Endodermal cell (in vitro differentiated cells): ENCODE results near the gene NAE1. TPM values are rescaled to one million over a fixed set of nuclear protein-coding genes. Genes with fewer than 3 reads are reported as not detected.

Source experiments
- DNase-seq: peaks from one replicate; pipeline ENCODE4 v3.0.0-alpha.2; 2017
- H3K27ac ChIP-seq: 2 replicates; pipeline ENCODE4 v1.5.1; 2013; ENCODE audit warnings: mild to moderate bottlenecking, low read depth, low read length, moderate library complexity
- H3K27me3 ChIP-seq: 2 replicates; pipeline ENCODE4 v1.6.1; 2013; ENCODE audit warnings: mild to moderate bottlenecking, low read length, moderate library complexity; ENCODE audit not compliant: insufficient read depth, control insufficient read depth, poor library complexity, severe bottlenecking
- H3K36me3 ChIP-seq: 2 replicates; pipeline ENCODE4 v1.7.0; 2013; ENCODE audit warnings: mild to moderate bottlenecking, low read length, moderate library complexity; ENCODE audit not compliant: control insufficient read depth, insufficient read depth
- H3K4me1 ChIP-seq: one replicate; pipeline ENCODE4 v1.7.0; 2013; ENCODE audit warnings: low read length; ENCODE audit not compliant: control insufficient read depth, insufficient read depth
- H3K4me3 ChIP-seq: 2 replicates; pipeline ENCODE4 v1.5.1; 2013; ENCODE audit warnings: mild to moderate bottlenecking, low read length, moderate library complexity
- H3K9ac ChIP-seq: 2 replicates; pipeline ENCODE4 v1.6.1; 2013; ENCODE audit warnings: mild to moderate bottlenecking, low read length, moderate library complexity; ENCODE audit not compliant: poor library complexity, severe bottlenecking; ENCODE audit errors: extremely low read depth
- H3K9me3 ChIP-seq: 2 replicates; pipeline ENCODE4 v1.6.1; 2013; ENCODE audit warnings: mild to moderate bottlenecking, low read length, moderate library complexity; ENCODE audit not compliant: control insufficient read depth
- H3K27ac Mint-ChIP-seq: 2 replicates; pipeline ENCODE4 v1.8.0; 2020; ENCODE audit warnings: mixed read lengths
- H3K27me3 Mint-ChIP-seq: 2 replicates; pipeline ENCODE4 v1.8.0; 2021; ENCODE audit warnings: mild to moderate bottlenecking, mixed read lengths; ENCODE audit not compliant: insufficient read depth
- H3K36me3 Mint-ChIP-seq: 2 replicates; pipeline ENCODE4 v1.8.0; 2020; ENCODE audit warnings: low read depth, mixed read lengths
- H3K4me1 Mint-ChIP-seq: 2 replicates; pipeline ENCODE4 v1.8.0; 2020; ENCODE audit warnings: mixed read lengths
- H3K4me3 Mint-ChIP-seq: 2 replicates; pipeline ENCODE4 v1.8.0; 2020; ENCODE audit warnings: mild to moderate bottlenecking, moderate library complexity, mixed read lengths
- H3K9me3 Mint-ChIP-seq: 2 replicates; pipeline ENCODE4 v1.8.0; 2020; ENCODE audit warnings: mild to moderate bottlenecking, mixed read lengths
- CTCF ChIP-seq: fragments of 200-600 bp; sonication (generic); conservative IDR thresholded peaks from 2 replicates; pipeline ENCODE4 v1.5.0; 2021; ENCODE audit warnings: antibody characterized with exemption, mild to moderate bottlenecking
- WGBS, 2 experiments: methylation state at CpG; one replicate each; pipeline versions ENCODE4 v1.1.5 to v1.1.7; 2013; ENCODE audit warnings: missing lambda C conversion rate in 2 of 2, mixed read lengths in 1 of 2; ENCODE audit not compliant: insufficient coverage in 1 of 2, insufficient read length in 1 of 2; 5-methylcytosine and 5-hydroxymethylcytosine counted together
- total RNA-seq, 2 donors: library from RNA; stranded (reverse); fragmentation: NEBNext Ultra II Directional in 1 of 2; extraction: Animal tissue kit (Norgen Biotek cat#: 25700) in 1 of 2; gene quantifications; 2 replicates in 1 of 2; 3 replicates in 1 of 2; pipeline ENCODE4 v1.2.1, GENCODE V29; 2021

NAE1 gene
- total RNA-seq, 2 donors from 2014 or later = 129 to 166 TPM

GRCh38 chr16:66790130-66790733 lies 40.5 kb downstream of the NAE1 start:
- H3K4me1 ChIP-seq = no peaks in the 10 kb centered on the region
- H3K27me3 ChIP-seq = no peaks in the 10 kb centered on the region
- WGBS, 2 experiments = 73 to 96% methylated on average over 2 to 3 of the region's 3 CpGs
- no peak overlapping the region for H3K4me3 Mint-ChIP-seq
- DNase-seq = no peak
- H3K27ac ChIP-seq = no peak overlapping the region
- H3K27me3 Mint-ChIP-seq = peaks cover 2% of the 10 kb centered on the region
- no peak overlapping the region for H3K9ac ChIP-seq
- H3K36me3 ChIP-seq = no peaks in the 10 kb centered on the region
- no peaks in the 10 kb centered on the region for H3K4me1 Mint-ChIP-seq
- H3K9me3 Mint-ChIP-seq = no peaks in the 10 kb centered on the region
- H3K4me3 ChIP-seq = no peak overlapping the region
- H3K9me3 ChIP-seq = no peaks in the 10 kb centered on the region
- H3K27ac Mint-ChIP-seq = no peak overlapping the region
- H3K36me3 Mint-ChIP-seq = no peaks in the 10 kb centered on the region
- TF ChIP-seq CTCF = no peak

GRCh38 chr16:66787427-66787826 lies 43.3 kb downstream of the NAE1 start:
- WGBS, 2 experiments = 90 to 93% methylated on average over 2 of the region's 2 CpGs
- no peaks in the 10 kb centered on the region for H3K36me3 ChIP-seq

GRCh38 chr16:66786551-66786950 lies 44.2 kb downstream of the NAE1 start:
- no peak overlapping the region for H3K27ac ChIP-seq
- Mint-ChIP-seq H3K4me1 (no peaks in the 10 kb centered on the region), H3K36me3 (no peaks in the 10 kb centered on the region), H3K9me3 (no peaks in the 10 kb centered on the region), H3K27me3 (peaks cover 2% of the 10 kb centered on the region), H3K4me3 (no peak overlapping the region), H3K27ac (no peak overlapping the region)
- H3K4me3 ChIP-seq = no peak overlapping the region
- DNase-seq = no peak
- no peak for TF ChIP-seq CTCF
- no peaks in the 10 kb centered on the region for H3K36me3 ChIP-seq
- no peaks in the 10 kb centered on the region for H3K4me1 ChIP-seq
- 85 to 100% methylated on average over 2 to 3 of the region's 3 CpGs for WGBS, 2 experiments
- H3K9me3 ChIP-seq = no peaks in the 10 kb centered on the region
- H3K9ac ChIP-seq = no peak overlapping the region
- no peaks in the 10 kb centered on the region for H3K27me3 ChIP-seq

More at GRCh38 chr16:66787427-66787826, 43.3 kb downstream of the NAE1 start:
- Mint-ChIP-seq H3K27ac (no peak overlapping the region), H3K9me3 (no peaks in the 10 kb centered on the region), H3K4me1 (no peaks in the 10 kb centered on the region), H3K4me3 (no peak overlapping the region), H3K27me3 (peaks cover 2% of the 10 kb centered on the region), H3K36me3 (no peaks in the 10 kb centered on the region)
- Histone ChIP-seq H3K9ac (no peak overlapping the region), H3K27me3 (no peaks in the 10 kb centered on the region), H3K4me1 (no peaks in the 10 kb centered on the region), H3K4me3 (no peak overlapping the region), H3K9me3 (no peaks in the 10 kb centered on the region), H3K27ac (no peak overlapping the region)
- no peak for DNase-seq
- no peak for TF ChIP-seq CTCF
